ENCODE measurements around the gene TNS1.

TNS1 gene

GRCh38 chr2:217876253-217876570 lies 126.6 kb downstream of the TNS1 start:
- no peak for ATAC-seq (replicated peaks)
- H3K36me3 Mint-ChIP-seq (ENCODE audit: insufficient read depth), result no peaks in the 10 kb centered on the region
- no peak overlapping the region for H3K4me3 Mint-ChIP-seq
- H3K4me1 Mint-ChIP-seq (ENCODE audit: low read depth in 2 of 2), result no peaks in the 10 kb centered on the region
- DNase-seq, result no peak
- H3K9me3 Mint-ChIP-seq, result no peaks in the 10 kb centered on the region
- H3K27ac Mint-ChIP-seq, result no peak overlapping the region
- H3K27me3 Mint-ChIP-seq, result peaks cover 15 to 46% of the 10 kb centered on the region in 2 donors

DNA sequence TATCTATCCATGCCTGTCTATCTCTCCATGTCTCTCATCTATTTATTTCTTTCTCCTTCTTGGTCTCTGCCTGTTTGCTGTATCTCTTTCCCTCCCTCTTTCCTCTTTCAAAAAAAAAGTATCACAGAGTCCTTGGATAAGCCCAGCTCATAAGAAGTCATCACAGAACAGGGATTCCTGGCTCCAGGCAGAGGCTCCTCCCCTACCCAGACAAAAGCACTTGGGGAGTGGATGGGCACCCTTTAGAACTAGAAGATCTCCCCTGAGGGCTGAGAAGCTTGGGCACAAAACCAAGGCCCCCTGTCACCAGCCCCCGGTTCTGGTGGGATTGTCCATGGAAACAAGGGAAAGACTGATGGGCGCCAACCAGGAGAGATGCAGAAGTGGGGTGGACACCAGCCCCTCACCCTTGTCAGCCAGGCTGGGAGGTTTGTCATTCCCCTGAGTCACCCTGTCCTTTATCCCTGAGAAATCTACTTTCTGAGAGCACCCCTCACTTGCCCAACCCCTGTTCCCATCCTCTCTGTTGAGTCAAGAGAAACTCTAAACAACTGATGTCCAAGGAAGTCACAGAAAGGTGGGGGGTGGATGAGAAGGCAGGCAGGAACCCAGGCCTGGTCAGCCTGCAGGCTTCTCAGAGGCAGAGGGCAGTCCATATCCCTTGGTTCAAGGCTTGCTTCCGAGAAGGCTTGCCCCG lies 127.1 kb downstream of the TNS1 start:
- no peaks in the 10 kb centered on the region for H3K36me3 Mint-ChIP-seq (ENCODE audit: insufficient read depth)
- no peak for DNase-seq
- peaks cover 14 to 49% of the 10 kb centered on the region in 2 donors for H3K27me3 Mint-ChIP-seq
- H3K9me3 Mint-ChIP-seq, result no peaks in the 10 kb centered on the region
- H3K4me3 Mint-ChIP-seq, result no peak overlapping the region
- no peak for ATAC-seq (replicated peaks)
- no peaks in the 10 kb centered on the region for H3K4me1 Mint-ChIP-seq (ENCODE audit: low read depth in 2 of 2)
- no peak overlapping the region for H3K27ac Mint-ChIP-seq

DNA sequence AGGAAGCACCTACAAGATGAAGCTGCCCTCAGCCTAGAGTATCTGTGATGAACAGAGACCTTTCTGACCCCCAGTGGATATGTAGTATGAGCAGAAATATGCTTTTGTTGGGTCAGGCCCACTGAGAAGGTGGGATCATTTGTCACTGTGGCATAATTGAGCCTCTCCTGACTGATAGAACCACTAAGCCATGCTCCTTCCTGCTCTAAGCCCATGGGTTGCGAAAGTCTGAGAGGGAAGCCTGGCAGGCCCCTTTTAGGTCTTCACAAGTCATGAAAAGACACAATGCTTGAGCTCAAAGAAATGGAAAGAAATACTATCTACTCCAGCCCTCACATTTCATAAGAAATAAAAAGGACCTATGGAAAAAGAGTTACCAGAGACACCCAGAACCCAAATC lies 127.7 kb downstream of the TNS1 start:
- ATAC-seq (replicated peaks) (no peak), DNase-seq (no peak)
- no peak overlapping the region for H3K4me3 Mint-ChIP-seq
- no peaks in the 10 kb centered on the region for H3K4me1 Mint-ChIP-seq (ENCODE audit: low read depth in 2 of 2)
- peaks cover 11 to 54% of the 10 kb centered on the region in 2 donors for H3K27me3 Mint-ChIP-seq
- H3K36me3 Mint-ChIP-seq (ENCODE audit: insufficient read depth), result no peaks in the 10 kb centered on the region
- H3K27ac Mint-ChIP-seq, result no peak overlapping the region
- H3K9me3 Mint-ChIP-seq, result no peaks in the 10 kb centered on the region

GRCh38 chr2:217873371-217873770 lies 129.4 kb downstream of the TNS1 start:
- Mint-ChIP-seq H3K4me1 (ENCODE audit: low read depth in 2 of 2) (no peaks in the 10 kb centered on the region), H3K9me3 (no peaks in the 10 kb centered on the region), H3K36me3 (ENCODE audit: insufficient read depth) (no peaks in the 10 kb centered on the region), H3K27ac (no peak overlapping the region), H3K27me3 (peaks cover 11 to 65% of the 10 kb centered on the region in 2 donors), H3K4me3 (no peak overlapping the region)
- DNase-seq (no peak), ATAC-seq (replicated peaks) (no peak)

- no peak for DNase-seq
- Mint-ChIP-seq H3K4me1 (ENCODE audit: low read depth in 2 of 2) (no peaks in the 10 kb centered on the region), H3K36me3 (ENCODE audit: insufficient read depth) (no peaks in the 10 kb centered on the region), H3K27me3 (peaks cover 16 to 72% of the 10 kb centered on the region in 2 donors), H3K9me3 (no peaks in the 10 kb centered on the region), H3K27ac (no peak overlapping the region), H3K4me3 (no peak overlapping the region)
- no peak for ATAC-seq (replicated peaks)
Measured at GRCh38 chr2:217872319-217872718, 130.5 kb downstream of the TNS1 start.

GRCh38 chr2:217870528-217871011 lies 132.2 kb downstream of the TNS1 start:
- Mint-ChIP-seq H3K4me1 (ENCODE audit: low read depth in 2 of 2) (no peaks in the 10 kb centered on the region), H3K36me3 (ENCODE audit: insufficient read depth) (no peaks in the 10 kb centered on the region), H3K27me3 (peaks cover 12 to 55% of the 10 kb centered on the region in 2 donors), H3K27ac (no peak overlapping the region), H3K4me3 (no peak overlapping the region), H3K9me3 (no peaks in the 10 kb centered on the region)
- ATAC-seq (replicated peaks) (no peak), DNase-seq (no peak)

DNA sequence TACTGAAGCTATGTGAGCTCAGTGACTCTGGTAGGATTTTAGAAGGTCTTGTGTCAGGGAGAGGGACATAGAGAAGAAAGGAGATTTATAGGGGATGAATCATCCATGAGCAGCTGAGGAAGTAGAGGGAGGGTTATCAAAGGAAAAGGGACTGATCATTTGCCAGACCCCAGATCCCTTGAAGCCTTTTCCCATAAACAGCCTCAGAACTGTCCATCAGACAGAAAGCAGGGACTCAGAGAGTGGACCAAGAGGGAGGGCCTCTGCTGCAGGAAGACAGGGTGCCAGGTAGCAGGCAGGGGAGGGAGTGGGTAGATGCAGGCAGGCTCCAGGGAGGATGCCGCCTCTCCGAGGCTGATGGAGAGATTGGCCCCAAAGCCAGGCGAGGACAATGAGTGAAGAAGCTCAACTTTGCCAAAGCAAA lies 133.9 kb downstream of the TNS1 start:
- H3K27me3 Mint-ChIP-seq, result peaks cover 12 to 44% of the 10 kb centered on the region in 2 donors

GRCh38 chr2:217868265-217868892 lies 134.4 kb downstream of the TNS1 start:
- Mint-ChIP-seq H3K9me3 (no peaks in the 10 kb centered on the region), H3K27me3 (peaks cover 12 to 47% of the 10 kb centered on the region in 2 donors), H3K36me3 (ENCODE audit: insufficient read depth) (no peaks in the 10 kb centered on the region), H3K27ac (no peak overlapping the region), H3K4me1 (ENCODE audit: low read depth in 2 of 2) (no peaks in the 10 kb centered on the region), H3K4me3 (no peak overlapping the region)
- no peak for ATAC-seq (replicated peaks)
- no peak for DNase-seq

More for the DNA sequence above, 133.9 kb downstream of the TNS1 start:
- no peak overlapping the region for H3K27ac Mint-ChIP-seq
- no peaks in the 10 kb centered on the region for H3K9me3 Mint-ChIP-seq
- H3K4me3 Mint-ChIP-seq, result no peak overlapping the region
- DNase-seq (no peak), ATAC-seq (replicated peaks) (no peak)
- H3K36me3 Mint-ChIP-seq (ENCODE audit: insufficient read depth), result no peaks in the 10 kb centered on the region
- H3K4me1 Mint-ChIP-seq (ENCODE audit: low read depth in 2 of 2), result no peaks in the 10 kb centered on the region

GRCh38 chr2:217866457-217866856 lies 136.3 kb downstream of the TNS1 start:
- Mint-ChIP-seq H3K27me3 (peaks cover 17 to 45% of the 10 kb centered on the region in 2 donors), H3K4me1 (ENCODE audit: low read depth in 2 of 2) (no peaks in the 10 kb centered on the region), H3K27ac (no peak overlapping the region), H3K36me3 (ENCODE audit: insufficient read depth) (no peaks in the 10 kb centered on the region), H3K4me3 (no peak overlapping the region), H3K9me3 (no peaks in the 10 kb centered on the region)
- DNase-seq (no peak), ATAC-seq (replicated peaks) (no peak)

DNA sequence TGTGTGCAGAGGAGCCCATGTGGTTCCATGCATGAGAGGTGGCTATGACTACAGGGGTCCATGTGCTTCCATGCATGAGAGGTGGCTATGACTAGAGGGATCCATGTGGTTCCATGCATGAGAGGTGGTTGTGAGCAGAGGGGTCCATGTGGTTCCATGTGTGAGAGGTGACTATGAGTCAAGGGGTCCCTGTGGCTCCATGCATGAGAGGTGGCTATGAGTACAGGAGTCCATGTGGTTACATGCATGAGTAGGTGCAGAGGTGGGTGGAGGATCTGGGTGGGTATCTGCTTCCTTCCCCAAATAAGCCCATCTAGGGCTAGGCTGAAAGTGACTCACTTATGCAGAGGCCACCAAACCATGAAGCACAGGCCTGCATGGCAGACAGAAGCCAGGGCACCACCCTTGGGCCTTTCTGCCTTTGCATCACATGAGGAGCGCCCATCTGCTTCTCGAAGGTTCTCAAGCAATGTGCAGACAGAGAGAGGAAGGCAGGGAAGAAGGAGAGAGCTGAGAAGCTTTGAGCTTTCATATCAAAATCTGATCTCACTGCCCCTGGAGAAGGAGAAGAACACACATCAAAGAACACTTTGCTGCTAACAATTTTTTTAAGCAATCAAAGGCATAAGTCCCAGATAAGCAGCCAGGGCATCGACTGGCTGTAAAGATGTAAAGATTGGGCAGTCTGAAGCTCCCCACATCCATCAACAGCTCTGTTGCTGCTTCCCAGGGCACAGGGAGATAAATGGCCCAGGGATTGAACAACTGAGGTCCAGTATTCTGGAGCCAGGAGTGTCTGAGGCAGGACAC lies 137.6 kb downstream of the TNS1 start:
- ATAC-seq (replicated peaks), result peak; percentile 26
- no peak overlapping the region for H3K4me3 Mint-ChIP-seq

GRCh38 chr2:217863883-217864282 lies 138.9 kb downstream of the TNS1 start:
- DNase-seq, result no peak
- no peaks in the 10 kb centered on the region for H3K9me3 Mint-ChIP-seq
- no peak overlapping the region for H3K27ac Mint-ChIP-seq
- H3K4me3 Mint-ChIP-seq, result no peak overlapping the region
- H3K4me1 Mint-ChIP-seq (ENCODE audit: low read depth in 2 of 2), result no peaks in the 10 kb centered on the region
- ATAC-seq (replicated peaks), result no peak
- H3K36me3 Mint-ChIP-seq (ENCODE audit: insufficient read depth), result no peaks in the 10 kb centered on the region
- peaks cover 14 to 33% of the 10 kb centered on the region in 2 donors for H3K27me3 Mint-ChIP-seq

More for the DNA sequence above, 137.6 kb downstream of the TNS1 start:
- Mint-ChIP-seq H3K27ac (no peak overlapping the region), H3K36me3 (ENCODE audit: insufficient read depth) (no peaks in the 10 kb centered on the region), H3K27me3 (peaks cover 17 to 40% of the 10 kb centered on the region in 2 donors), H3K4me1 (ENCODE audit: low read depth in 2 of 2) (no peaks in the 10 kb centered on the region), H3K9me3 (no peaks in the 10 kb centered on the region)
- no peak for DNase-seq

DNA sequence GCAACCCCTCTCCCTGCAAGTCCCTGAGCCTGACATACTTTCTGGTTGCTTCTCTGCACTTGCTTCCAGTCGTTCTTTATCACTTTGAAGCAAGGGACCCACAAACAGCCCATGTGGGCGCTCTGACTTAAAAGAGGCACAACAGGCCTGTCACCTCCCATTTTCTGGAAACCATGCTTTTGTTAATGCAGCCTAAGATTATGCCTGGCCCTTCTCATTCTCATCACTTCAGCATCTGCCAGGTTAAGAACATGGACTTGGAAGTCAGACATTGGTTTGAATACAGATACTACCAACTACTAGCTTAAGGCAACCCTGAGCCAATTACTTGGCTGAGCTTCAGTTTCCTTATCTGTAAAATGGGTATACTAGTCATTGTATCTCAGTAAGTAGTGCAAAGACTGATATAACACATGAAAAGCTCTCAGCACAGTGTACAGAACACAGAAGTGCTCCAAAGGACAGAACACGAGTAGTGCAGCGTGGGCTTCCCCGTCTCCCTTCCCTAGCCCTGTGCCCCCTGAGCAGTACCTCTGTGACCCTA lies 141.4 kb downstream of the TNS1 start:
- Mint-ChIP-seq H3K27ac (no peak overlapping the region), H3K27me3 (peaks cover 11 to 22% of the 10 kb centered on the region in 2 donors), H3K9me3 (no peaks in the 10 kb centered on the region)

DNA sequence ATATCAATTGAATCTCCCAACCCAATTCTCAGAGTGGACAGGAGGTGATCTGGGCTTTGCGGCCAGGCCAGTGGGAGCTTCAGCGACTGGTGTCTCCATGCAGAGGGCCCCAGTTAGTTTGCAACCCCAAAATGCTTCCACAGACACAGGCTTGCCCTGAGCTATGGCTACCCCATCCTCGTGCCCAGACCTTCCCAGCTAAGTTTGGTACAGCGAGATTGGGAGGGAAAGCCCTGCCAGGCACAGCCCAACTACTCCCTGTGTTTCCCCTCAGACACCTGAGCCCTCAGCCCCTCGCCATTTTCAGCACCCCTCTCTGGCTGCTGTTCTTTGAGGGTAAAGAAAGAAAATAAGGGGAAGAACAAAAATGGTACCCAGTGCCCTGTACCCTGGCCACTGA lies 142.9 kb downstream of the TNS1 start:
- ATAC-seq (replicated peaks) (no peak), DNase-seq (no peak)
- Mint-ChIP-seq H3K4me1 (ENCODE audit: low read depth in 2 of 2) (no peaks in the 10 kb centered on the region), H3K27me3 (peaks cover 23 to 37% of the 10 kb centered on the region in 2 donors), H3K9me3 (no peaks in the 10 kb centered on the region), H3K27ac (no peak overlapping the region), H3K4me3 (no peak overlapping the region), H3K36me3 (ENCODE audit: insufficient read depth) (no peaks in the 10 kb centered on the region)

More for the DNA sequence above, 141.4 kb downstream of the TNS1 start:
- H3K4me1 Mint-ChIP-seq (ENCODE audit: low read depth in 2 of 2), result no peaks in the 10 kb centered on the region
- no peak for DNase-seq
- H3K4me3 Mint-ChIP-seq, result no peak overlapping the region
- H3K36me3 Mint-ChIP-seq (ENCODE audit: insufficient read depth), result no peaks in the 10 kb centered on the region
- ATAC-seq (replicated peaks), result no peak
